Esophagus squamous epithelium (tissue), 4 donors: ENCODE results near the gene MAD2L2.

Source experiments
- POLR2A ChIP-seq, 4 donors: fragments of 450-650 bp; IDR thresholded peaks; one replicate each; pipeline ENCODE4 v1.6.1; 2017; ENCODE audit warnings: antibody characterized with exemption in 4 of 4, mild to moderate bottlenecking in 4 of 4, moderate library complexity in 3 of 4
- TF ChIP-seq, protein P1 (sequence below), 6 experiments: fragments of 450-650 bp in 4 of 6; fragments of 200-600 bp in 2 of 6; sonication (generic) in 2 of 6; IDR thresholded peaks; one replicate each; pipeline ENCODE4 v1.5.1; 2016 to 2019; ENCODE audit warnings: antibody characterized with exemption in 6 of 6, mild to moderate bottlenecking in 4 of 6, moderate library complexity in 4 of 6

DNA sequence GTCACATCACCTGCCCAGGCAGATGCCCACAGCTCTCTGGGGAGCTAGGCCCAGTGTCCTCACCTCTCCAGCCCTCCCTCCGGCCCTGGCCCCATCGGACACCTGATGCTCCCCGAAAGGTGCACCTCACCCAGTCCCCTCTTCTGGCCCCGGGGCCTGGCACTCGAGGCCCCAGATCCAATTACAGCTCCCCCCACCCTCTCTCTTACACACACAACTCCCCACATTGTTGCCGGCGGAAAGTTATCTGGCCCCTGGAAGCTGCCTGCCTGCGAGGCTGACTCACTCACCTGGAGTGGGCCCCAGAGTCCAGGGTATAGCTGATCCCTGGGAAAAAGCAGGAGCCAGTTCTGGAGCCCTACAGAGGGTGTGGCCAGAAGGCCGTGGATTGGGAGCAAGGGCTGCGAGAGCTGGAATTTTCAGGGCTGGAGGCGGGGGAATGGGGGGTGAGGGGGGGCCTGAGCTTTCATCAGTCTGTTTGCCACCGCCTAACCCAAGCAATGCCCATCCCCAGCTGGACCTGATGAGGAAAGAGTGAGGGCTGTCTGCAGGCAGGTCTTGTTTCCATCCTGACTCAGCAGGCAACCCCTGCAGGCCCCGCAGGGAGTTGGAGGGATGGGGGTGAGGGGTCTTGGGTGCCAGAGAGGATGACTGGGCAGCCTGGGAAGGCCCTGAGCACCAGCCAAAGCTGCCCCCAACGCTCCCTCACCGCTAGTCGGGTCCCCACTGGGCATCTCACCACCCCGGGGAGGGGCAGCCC is 27.7 kb downstream of the MAD2L2 start:
- TF ChIP-seq, protein P1, sequence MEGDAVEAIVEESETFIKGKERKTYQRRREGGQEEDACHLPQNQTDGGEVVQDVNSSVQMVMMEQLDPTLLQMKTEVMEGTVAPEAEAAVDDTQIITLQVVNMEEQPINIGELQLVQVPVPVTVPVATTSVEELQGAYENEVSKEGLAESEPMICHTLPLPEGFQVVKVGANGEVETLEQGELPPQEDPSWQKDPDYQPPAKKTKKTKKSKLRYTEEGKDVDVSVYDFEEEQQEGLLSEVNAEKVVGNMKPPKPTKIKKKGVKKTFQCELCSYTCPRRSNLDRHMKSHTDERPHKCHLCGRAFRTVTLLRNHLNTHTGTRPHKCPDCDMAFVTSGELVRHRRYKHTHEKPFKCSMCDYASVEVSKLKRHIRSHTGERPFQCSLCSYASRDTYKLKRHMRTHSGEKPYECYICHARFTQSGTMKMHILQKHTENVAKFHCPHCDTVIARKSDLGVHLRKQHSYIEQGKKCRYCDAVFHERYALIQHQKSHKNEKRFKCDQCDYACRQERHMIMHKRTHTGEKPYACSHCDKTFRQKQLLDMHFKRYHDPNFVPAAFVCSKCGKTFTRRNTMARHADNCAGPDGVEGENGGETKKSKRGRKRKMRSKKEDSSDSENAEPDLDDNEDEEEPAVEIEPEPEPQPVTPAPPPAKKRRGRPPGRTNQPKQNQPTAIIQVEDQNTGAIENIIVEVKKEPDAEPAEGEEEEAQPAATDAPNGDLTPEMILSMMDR (IDR thresholded peaks at IDR 0.05), result no peak
- TF ChIP-seq POLR2A (IDR thresholded peaks at IDR 0.05), result no peak
